GM12872 (cell line): Measurements from ENCODE around the gene PPM1M.

Experiments
- TF ChIP-seq, protein P1 (sequence below): IDR thresholded peaks from 3 replicates; pipeline ENCODE4 v1.5.1; 2011; ENCODE audit warnings: low read depth, mild to moderate bottlenecking, low read length, moderate library complexity; ENCODE audit not compliant: insufficient read depth

The PPM1M gene

DNA sequence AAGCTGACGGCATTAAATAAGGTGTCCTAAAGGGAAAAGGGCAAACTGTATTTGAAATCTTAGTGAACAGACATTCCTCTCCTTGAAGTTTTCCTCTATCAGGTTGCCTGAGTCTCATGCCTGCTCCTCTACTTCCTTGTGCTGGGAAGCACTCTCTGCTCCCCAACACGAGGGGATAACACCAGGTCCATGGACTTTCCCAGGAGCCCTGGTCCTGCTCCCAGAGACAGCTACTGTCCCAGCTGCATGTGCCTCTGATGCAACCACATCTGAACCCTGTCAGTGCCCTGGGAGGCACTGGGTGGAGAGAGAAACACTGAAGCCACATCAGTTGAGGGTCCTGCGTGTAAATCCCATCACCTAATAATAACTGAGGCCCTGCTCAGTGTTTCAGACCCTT is 27.5 kb upstream of the PPM1M start:
- TF ChIP-seq, protein P1, sequence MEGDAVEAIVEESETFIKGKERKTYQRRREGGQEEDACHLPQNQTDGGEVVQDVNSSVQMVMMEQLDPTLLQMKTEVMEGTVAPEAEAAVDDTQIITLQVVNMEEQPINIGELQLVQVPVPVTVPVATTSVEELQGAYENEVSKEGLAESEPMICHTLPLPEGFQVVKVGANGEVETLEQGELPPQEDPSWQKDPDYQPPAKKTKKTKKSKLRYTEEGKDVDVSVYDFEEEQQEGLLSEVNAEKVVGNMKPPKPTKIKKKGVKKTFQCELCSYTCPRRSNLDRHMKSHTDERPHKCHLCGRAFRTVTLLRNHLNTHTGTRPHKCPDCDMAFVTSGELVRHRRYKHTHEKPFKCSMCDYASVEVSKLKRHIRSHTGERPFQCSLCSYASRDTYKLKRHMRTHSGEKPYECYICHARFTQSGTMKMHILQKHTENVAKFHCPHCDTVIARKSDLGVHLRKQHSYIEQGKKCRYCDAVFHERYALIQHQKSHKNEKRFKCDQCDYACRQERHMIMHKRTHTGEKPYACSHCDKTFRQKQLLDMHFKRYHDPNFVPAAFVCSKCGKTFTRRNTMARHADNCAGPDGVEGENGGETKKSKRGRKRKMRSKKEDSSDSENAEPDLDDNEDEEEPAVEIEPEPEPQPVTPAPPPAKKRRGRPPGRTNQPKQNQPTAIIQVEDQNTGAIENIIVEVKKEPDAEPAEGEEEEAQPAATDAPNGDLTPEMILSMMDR = no peak

DNA sequence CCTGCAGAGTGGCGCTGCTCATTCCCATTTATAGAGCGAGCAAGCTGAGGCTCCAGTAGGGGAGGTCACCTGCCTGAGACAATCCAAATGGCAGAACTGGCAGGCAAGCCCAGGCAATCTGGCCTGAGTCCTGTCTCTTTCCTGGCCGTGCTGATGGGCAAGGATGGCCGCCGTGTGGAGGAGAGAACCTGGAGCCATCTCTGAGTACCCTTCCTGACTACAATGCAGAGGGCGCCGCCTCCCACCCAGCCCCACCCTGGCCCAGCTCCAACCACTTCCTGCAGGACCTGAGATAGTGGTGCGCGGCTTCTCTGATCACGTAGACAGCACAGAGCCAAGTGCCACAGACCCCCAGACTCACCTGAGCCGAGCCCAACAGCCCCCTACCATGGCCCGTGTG is 27.1 kb upstream of the PPM1M start:
- TF ChIP-seq, protein P1 = no peak

DNA sequence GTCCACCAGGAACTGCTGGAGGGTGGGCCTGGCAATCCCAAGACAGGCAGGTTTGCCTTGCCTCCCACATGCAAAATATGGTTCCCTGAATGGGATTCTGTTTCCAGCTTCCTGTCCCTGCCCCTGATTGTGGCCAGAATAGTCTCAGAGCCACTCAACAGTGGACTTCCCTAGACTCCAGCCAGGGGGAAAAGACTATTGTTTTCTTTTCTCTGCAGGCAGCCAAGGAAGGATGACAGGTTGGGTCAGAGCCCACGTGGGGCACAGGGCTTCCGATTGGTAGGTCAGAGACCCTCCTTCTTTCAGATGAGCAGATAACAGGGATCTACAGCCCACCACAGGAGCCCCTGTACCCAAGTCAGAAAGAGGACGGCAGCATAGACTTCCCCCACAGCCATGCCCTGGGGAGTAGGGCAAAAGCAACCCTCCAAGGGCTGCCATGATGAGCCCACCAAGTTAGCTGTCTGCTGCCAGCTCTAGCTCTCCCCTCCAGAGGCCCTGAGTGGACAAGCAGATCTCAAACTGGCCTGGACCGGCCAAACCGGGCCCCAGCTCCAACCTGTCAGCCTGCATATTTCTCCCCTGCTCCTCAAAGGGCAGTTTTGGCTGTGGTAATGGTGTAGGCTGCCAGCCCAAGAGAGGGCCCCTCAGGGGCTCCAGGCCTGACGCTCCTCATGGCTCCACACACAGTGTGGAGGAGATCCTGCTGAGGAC is 26.5 kb upstream of the PPM1M start:
- TF ChIP-seq, protein P1 = no peak

DNA sequence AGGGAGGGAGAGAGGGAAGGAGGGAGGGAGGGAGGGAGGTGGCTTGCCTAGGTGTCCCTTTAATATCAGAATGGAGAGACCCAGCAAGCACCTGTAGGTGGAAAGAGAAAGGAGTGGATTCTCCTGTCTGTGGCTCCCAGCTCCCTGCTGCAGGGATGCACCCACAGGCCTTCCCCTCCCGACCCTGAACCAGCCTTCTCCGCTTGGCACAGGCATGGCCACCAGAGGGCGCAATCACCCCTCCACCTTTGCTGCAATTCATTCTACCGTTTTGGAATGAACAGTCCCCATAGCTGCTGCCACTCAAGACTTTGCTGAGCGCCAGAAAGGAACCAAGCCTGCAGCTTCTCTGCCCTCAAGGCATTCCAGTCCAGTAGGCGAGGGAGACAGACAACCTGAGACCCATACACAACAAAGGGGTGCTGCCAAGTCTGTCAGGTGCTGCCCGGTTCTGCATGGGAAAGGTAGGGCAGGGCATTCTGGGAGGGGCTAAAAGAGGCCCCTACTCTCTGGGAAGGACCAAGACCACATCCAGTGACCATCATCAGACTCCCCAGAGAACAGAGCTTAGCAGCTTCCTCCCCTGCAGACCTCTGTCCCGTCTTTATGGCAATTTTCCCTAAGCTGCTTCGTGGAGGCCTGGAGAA is 25.1 kb upstream of the PPM1M start:
- TF ChIP-seq, protein P1 = peak; percentile 99

DNA sequence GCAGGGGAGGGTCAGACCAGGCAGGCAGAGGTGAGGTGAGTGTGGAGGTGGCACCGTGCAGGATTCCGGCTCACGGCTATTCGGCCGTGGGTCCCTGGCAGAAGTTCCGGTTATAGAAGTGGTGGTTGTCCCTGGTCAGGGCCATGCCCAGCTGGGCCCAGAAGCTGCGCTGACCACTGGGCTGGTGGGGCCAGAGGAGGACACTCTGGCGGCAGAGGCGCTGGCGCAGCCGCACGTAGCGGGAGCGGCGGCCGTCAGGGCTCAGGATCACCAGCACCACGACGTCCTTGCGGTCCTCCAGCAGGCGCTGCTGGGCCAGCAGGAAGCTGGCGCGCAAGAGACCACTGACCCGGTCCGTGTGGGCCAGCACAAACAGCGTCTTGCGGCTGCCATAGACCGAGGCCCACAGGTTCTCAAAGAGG is 24.4 kb upstream of the PPM1M start:
- TF ChIP-seq, protein P1 = no peak

DNA sequence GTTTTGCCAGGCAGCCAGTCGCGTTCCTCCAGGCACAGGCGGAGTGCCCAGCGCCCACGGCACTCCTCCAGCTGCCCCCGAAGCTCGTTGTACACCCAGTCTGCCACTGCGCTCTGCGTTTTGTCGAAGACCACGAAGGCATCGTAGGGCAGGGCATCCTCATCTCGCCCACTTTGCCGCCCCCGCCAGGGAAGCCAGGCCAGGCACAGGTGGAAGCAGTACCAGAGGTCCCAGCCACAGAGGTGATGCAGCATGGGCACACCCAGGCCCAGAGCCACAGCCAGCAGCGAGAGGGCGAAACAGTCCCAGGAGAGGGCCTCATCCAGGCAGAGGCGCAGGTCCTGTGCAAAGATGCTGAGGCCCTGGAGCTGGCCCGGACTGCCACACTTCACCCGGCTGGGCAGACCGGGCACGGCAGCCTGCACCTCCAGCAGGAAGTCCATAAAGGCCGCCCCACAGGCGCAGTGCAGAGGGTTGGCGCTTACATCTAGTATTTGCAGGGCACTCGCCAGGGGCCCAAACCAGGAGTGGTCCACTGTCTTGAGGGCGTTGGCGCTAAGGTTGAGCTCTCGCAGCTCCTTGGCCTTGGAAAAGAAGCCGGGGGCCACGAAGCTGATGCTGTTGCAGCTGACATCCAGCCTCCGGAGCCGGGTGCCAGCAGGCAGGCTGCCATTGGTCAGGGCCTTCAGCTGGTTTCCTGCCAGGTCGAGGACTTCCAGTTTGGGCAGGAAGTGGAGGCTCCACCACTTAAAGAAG is 23.8 kb upstream of the PPM1M start:
- TF ChIP-seq, protein P1 = no peak
